Measurements from ENCODE around the gene RGS13. TPM values are rescaled to one million over a fixed set of nuclear protein-coding genes. Genes with fewer than 3 reads are reported as not detected.

RGS13 gene
- total and polyA plus RNA-seq, 10 of the 15 experiments (the other 5 are each of a cell fraction or from before 2014, with no cell fraction given), result 0.23 to 16.0 (median 0.36) TPM; not detected in 1

DNA sequence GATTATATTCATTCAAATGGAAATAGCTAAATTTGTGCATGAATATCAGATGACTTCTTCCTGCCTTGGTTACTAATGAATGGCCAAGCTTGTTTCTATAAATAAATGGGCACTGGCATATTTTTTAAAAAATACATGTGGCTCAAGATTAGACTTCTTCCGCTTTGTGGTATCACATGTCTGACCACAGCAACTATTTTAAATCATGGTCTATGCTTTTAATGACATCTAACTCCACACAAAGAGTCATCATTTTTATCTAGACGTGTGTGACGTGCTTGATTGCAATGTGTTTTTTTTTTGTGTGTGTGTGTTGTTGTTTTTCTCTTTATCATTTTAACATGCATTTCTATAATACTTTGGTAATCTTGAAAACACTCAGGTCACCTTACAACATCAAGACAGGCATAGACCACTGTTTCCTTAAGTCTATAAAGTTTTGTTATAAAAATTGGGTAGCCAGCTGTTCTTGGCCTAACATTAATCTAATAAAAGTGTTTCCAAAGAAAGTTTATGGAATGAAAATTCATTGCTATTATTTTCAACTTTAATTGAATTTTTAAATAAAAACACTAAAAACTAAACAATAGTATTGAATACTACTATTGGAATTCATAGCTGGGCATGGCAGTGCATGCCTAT, 30.8 kb upstream of the RGS13 start (continued):
- TF ChIP-seq ZNF592 (IDR thresholded peaks at IDR 0.05) (peak; percentile 88), TBL1XR1 (IDR thresholded peaks at IDR 0.05; ENCODE audit: low read depth, low read length) (peak; percentile 81; the same call in 1 of the 2 replicates), MTA3 (IDR thresholded peaks at IDR 0.05; ENCODE audit: borderline replicate concordance, low read length) (0 out of 2 replicates have a peak, but pooled peaks have one; percentile 42), PKNOX1 (IDR thresholded peaks at IDR 0.05) (peak; percentile 65; the same call in 1 of the 2 replicates), RAD51 (IDR thresholded peaks at IDR 0.05) (peak; percentile 85), CHD2 (IDR thresholded peaks at IDR 0.05; ENCODE audit: borderline replicate concordance, low read depth, low read length) (peak; percentile 72; the same call in 1 of the 2 replicates), RCOR1 (conservative IDR thresholded peaks at IDR 0.05; ENCODE audit: low read depth, low read length) (no peak), BMI1 (IDR thresholded peaks at IDR 0.05; ENCODE audit: borderline replicate concordance) (peak; percentile 68; the same call in 1 of the 2 replicates), SP1 (IDR thresholded peaks at IDR 0.05; ENCODE audit: low read depth, low read length) (no peak), POLR2AphosphoS5 (IDR thresholded peaks at IDR 0.05; ENCODE audit: low read length) (no peak), REST (IDR thresholded peaks at IDR 0.05; ENCODE audit: low read depth, low read length) (no peak), MLLT1 (IDR thresholded peaks at IDR 0.05) (peak; percentile 80), ATF7 (IDR thresholded peaks at IDR 0.05; ENCODE audit: low read depth) (peak; percentile 95), SPI1 (IDR thresholded peaks at IDR 0.05; ENCODE audit: borderline replicate concordance, insufficient read depth, low read depth, low read length) (0 out of 2 replicates have a peak, but pooled peaks have one; percentile 13), CBFB (IDR thresholded peaks at IDR 0.05; ENCODE audit: low read depth) (peak; percentile 69), EP300 (IDR thresholded peaks at IDR 0.05; ENCODE audit: borderline replicate concordance in 1 of 2, control insufficient read depth in 1 of 2, low read depth in 2 of 2, low read length in 2 of 2) (peak; percentile 98 to 99), CREB1 (IDR thresholded peaks at IDR 0.05; ENCODE audit: low read depth) (peak; percentile 90), MYB (IDR thresholded peaks at IDR 0.05; ENCODE audit: borderline replicate concordance, low read depth, low read length) (no peak)
